ENCODE results near the gene CLCF1. TPM values are rescaled to one million over a fixed set of nuclear protein-coding genes. Genes with fewer than 3 reads are reported as not detected.

The CLCF1 gene
- total RNA-seq, 1 donor from 2014 or later: 32.6 TPM

DNA sequence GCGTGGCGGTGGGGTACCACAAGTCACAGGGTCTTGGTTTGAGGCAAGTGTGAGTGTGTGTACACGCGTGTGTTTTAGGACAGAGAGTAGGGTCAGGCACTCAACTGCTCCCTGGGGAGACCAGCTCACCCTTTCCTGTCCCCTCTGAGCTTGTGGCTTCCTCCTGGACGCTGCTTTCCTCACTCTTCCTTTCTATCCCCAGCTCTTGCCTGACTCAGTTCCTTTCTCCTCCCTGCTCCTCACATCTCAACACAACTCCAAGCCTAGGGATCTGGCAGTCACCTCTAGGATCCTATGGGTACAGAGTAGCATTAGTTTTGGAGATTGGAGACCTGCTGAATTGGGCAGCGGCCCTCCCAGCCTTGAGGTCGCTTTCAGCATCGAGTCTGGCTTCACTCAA, 4.1 kb downstream of the CLCF1 start:
- intact Hi-C loops (cut with DNase I): no loop called here
- TF ChIP-seq, protein P1, sequence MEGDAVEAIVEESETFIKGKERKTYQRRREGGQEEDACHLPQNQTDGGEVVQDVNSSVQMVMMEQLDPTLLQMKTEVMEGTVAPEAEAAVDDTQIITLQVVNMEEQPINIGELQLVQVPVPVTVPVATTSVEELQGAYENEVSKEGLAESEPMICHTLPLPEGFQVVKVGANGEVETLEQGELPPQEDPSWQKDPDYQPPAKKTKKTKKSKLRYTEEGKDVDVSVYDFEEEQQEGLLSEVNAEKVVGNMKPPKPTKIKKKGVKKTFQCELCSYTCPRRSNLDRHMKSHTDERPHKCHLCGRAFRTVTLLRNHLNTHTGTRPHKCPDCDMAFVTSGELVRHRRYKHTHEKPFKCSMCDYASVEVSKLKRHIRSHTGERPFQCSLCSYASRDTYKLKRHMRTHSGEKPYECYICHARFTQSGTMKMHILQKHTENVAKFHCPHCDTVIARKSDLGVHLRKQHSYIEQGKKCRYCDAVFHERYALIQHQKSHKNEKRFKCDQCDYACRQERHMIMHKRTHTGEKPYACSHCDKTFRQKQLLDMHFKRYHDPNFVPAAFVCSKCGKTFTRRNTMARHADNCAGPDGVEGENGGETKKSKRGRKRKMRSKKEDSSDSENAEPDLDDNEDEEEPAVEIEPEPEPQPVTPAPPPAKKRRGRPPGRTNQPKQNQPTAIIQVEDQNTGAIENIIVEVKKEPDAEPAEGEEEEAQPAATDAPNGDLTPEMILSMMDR (IDR thresholded peaks at IDR 0.05): no peak
- H3K36me3 ChIP-seq: peaks cover 7 to 11% of the 10 kb centered on the region in 2 donors
- H3K27ac ChIP-seq: peak overlapping the region in 1 of 2 donors; percentile 44
- no peak overlapping the region for H3K4me3 ChIP-seq
- peaks cover 4 to 34% of the 10 kb centered on the region in 2 donors for H3K4me1 ChIP-seq
- H3K9me3 ChIP-seq: no peaks in the 10 kb centered on the region
- no peak for DNase-seq (ENCODE audit: low spot score in 2 of 2)
- no peaks in the 10 kb centered on the region for H3K27me3 ChIP-seq

DNA sequence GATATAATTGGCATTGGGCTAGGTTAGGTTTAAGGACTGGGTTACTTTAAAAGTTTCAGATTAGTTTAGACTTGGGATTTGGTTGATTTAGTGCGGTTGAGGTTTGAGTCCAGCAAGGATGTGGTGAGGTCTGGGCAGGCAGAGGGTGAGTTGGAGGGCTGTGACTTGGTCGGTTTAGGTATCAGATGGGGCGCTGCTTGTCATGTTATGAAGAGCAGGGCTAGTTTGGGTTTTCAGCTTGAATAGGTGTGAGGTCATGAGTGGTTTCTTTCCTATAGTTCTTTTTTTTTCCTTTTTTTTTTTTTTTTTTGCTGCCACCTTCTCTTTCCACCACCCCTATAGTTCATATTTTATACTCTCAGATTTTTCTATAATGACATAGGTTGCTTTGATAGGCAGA, 4.8 kb downstream of the CLCF1 start:
- Histone ChIP-seq H3K9me3 (no peaks in the 10 kb centered on the region), H3K36me3 (peaks cover 7 to 11% of the 10 kb centered on the region in 2 donors), H3K27me3 (no peaks in the 10 kb centered on the region), H3K4me1 (peaks cover 4 to 34% of the 10 kb centered on the region in 2 donors), H3K27ac (no peak overlapping the region), H3K4me3 (no peak overlapping the region)
- TF ChIP-seq, protein P1 (IDR thresholded peaks at IDR 0.05): no peak
- intact Hi-C loops (cut with DNase I): no loop called here
- no peak for DNase-seq (ENCODE audit: low spot score in 2 of 2)

DNA sequence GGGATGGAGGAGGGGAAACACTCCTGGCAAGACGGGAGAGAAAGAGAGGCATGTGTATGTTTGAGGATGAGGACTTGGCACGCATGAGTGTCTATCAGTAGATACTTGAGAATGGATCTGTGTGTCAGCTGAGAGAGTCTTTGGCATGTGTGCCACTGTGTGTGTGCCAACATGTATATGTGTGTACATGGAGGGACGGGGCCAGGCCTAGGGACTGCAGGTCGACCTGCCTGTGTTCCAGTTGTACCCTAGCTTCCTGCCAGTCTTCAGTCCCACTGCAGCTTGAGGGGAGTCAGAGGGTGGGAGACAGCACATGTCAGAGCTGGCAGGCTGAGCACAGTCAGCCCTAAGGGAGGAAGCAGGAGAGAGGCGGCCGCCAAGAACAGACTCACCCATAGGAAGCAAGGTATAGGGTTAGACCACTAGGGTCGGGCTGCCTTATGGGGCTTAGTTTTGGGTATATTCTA, 5.6 kb downstream of the CLCF1 start:
- intact Hi-C loops (cut with DNase I): no loop called here
- Histone ChIP-seq H3K9me3 (no peaks in the 10 kb centered on the region), H3K36me3 (peaks cover 7 to 11% of the 10 kb centered on the region in 2 donors), H3K4me3 (no peak overlapping the region), H3K27ac (no peak overlapping the region), H3K4me1 (peaks cover 4 to 34% of the 10 kb centered on the region in 2 donors), H3K27me3 (no peaks in the 10 kb centered on the region)
- DNase-seq (ENCODE audit: low spot score in 2 of 2): no peak
- TF ChIP-seq, protein P1 (IDR thresholded peaks at IDR 0.05): no peak

DNA sequence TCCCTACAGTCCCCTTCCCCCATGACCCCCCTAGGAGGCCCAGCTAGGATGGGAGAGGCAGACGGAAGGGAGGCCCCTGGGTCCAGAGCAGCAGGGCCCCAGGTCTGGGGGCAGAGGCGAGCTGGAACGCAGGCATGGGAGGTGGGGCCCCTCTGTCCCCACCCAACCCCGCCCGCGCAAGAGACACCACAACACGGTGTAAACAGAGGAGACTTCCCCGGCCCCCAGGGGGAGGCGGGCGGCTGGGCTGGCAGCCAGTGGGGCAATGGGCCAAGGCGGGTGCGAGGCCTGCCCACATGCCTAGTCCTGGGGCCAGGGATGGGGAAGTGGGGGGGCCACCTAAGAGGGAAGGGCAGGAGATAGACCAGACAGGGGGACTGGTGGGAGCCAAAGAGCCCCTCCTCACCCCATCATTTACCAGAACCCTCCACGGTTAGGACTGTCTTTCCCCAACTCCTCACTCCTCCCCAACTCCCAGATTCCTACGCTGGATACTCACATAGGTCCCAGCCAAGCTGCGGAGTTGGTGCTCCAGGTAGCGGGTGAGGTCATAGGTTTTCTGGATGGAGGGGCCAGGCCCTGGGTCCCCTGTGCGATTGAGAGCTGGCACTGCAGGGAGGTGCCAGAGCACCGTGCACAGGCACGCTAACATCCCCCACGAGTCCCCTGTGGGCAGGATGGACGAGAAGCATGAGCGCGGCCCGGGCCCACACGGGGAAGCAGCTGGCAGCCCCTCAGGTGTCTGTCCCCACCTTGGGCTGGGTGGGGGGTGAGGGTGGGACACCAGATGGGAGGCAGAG, 6.2 kb downstream of the CLCF1 start:
- Histone ChIP-seq H3K4me1 (peaks cover 4 to 32% of the 10 kb centered on the region in 2 donors), H3K27me3 (no peaks in the 10 kb centered on the region), H3K36me3 (peaks cover 9 to 11% of the 10 kb centered on the region in 2 donors), H3K9me3 (no peaks in the 10 kb centered on the region), H3K4me3 (no peak overlapping the region), H3K27ac (peak overlapping the region; percentile 33 to 53)
- TF ChIP-seq, protein P1 (IDR thresholded peaks at IDR 0.05): no peak
- intact Hi-C loops (cut with DNase I): no loop called here
- no peak for DNase-seq (ENCODE audit: low spot score in 2 of 2)

DNA sequence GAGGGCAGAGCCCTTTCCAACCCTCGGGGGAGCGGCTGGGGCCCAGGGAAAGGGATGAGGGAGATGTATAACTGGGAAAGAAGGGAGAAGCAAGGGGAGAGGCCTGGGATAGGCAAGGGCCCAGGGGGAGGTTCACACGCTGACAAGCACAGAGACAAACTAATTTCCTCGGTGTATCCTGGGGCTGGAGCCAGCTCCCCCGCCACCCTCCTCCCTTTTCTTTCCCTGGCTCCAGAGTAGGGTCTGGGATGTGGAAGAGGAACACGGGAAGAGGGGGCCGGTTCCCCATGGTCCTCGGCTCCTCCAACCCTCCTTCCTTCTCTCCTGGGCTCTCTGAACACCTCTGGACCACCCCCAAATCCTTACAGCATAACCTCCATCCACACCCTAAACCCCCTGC, 6.9 kb downstream of the CLCF1 start:
- peak overlapping the region; percentile 33 to 53 for H3K27ac ChIP-seq

More for the DNA sequence above, 6.9 kb downstream of the CLCF1 start:
- DNase-seq (ENCODE audit: low spot score in 2 of 2): no peak
- TF ChIP-seq, protein P1 (IDR thresholded peaks at IDR 0.05): no peak
- Histone ChIP-seq H3K36me3 (peaks cover 9 to 11% of the 10 kb centered on the region in 2 donors), H3K27me3 (no peaks in the 10 kb centered on the region), H3K4me3 (no peak overlapping the region), H3K4me1 (peaks cover 4 to 26% of the 10 kb centered on the region in 2 donors), H3K9me3 (no peaks in the 10 kb centered on the region)
- intact Hi-C loops (cut with DNase I): no loop called here

Data from ascending aorta (tissue), 2 donors.